Breast epithelium (tissue), 3 donors: ENCODE measurements around the gene VAPA.

Experiments
- POLR2A ChIP-seq: fragments of 450-650 bp; IDR thresholded peaks from one replicate; pipeline ENCODE4 v1.6.1; 2016; ENCODE audit warnings: antibody characterized with exemption, mild to moderate bottlenecking, moderate library complexity
- POLR2AphosphoS5 ChIP-seq, 3 donors: sonication (generic); formaldehyde crosslinking; IDR thresholded peaks; one replicate each; pipeline ENCODE4 v1.6.1; 2017; ENCODE audit warnings: antibody characterized with exemption in 3 of 3
- TF ChIP-seq, protein P1 (sequence below), 3 donors: fragments of 450-650 bp; IDR thresholded peaks; one replicate each; pipeline ENCODE4 v1.5.1; 2016 to 2017; ENCODE audit warnings: antibody characterized with exemption in 3 of 3, mild to moderate bottlenecking in 3 of 3, moderate library complexity in 3 of 3

DNA sequence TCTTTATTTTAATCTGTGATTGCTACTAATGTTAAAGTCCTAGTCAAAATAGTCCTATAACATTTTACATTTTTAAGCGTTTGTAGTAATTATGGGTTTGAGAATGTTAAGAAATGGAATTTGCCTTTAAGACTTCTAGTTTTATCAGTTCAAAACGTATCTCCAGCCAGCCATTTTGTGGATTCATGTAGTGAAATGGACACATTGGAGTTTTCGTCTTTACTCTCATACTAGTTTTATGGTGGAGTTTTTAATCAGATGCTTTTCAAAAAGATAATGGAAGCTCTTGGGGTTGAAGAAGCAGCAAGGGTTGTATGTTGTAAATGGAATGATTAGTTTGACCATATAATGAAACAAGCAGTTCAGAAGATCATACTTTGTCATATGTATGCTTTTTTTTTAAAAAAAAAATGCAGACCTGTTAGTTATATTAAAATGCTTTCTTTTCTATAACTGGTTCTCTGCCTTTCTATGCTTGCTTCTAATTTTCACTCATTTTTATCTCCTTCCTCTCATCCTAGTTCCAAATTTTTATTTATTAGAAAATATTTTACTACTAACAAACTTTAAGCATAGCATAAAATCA is 16.6 kb downstream of the VAPA start:
- TF ChIP-seq POLR2A (no peak), POLR2AphosphoS5 (IDR thresholded peaks at IDR 0.05) (no peak)
- TF ChIP-seq, protein P1, sequence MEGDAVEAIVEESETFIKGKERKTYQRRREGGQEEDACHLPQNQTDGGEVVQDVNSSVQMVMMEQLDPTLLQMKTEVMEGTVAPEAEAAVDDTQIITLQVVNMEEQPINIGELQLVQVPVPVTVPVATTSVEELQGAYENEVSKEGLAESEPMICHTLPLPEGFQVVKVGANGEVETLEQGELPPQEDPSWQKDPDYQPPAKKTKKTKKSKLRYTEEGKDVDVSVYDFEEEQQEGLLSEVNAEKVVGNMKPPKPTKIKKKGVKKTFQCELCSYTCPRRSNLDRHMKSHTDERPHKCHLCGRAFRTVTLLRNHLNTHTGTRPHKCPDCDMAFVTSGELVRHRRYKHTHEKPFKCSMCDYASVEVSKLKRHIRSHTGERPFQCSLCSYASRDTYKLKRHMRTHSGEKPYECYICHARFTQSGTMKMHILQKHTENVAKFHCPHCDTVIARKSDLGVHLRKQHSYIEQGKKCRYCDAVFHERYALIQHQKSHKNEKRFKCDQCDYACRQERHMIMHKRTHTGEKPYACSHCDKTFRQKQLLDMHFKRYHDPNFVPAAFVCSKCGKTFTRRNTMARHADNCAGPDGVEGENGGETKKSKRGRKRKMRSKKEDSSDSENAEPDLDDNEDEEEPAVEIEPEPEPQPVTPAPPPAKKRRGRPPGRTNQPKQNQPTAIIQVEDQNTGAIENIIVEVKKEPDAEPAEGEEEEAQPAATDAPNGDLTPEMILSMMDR (IDR thresholded peaks at IDR 0.05), result no peak
